B cell (primary cell): ENCODE measurements around the gene PCDHB15.

ENCODE experiments used
- EZH2 ChIP-seq: IDR thresholded peaks from 2 replicates; pipeline ENCODE4 v1.6.1; 2012; ENCODE audit warnings: borderline replicate concordance, low read depth, mild to moderate bottlenecking, moderate library complexity, low read length; ENCODE audit not compliant: insufficient read depth, poor library complexity, severe bottlenecking
- TF ChIP-seq, protein P1 (sequence below): fragments of 200-600 bp; IDR thresholded peaks from one replicate; pipeline ENCODE4 v1.8.0; 2022; ENCODE audit warnings: antibody characterized with exemption, mild to moderate bottlenecking

DNA sequence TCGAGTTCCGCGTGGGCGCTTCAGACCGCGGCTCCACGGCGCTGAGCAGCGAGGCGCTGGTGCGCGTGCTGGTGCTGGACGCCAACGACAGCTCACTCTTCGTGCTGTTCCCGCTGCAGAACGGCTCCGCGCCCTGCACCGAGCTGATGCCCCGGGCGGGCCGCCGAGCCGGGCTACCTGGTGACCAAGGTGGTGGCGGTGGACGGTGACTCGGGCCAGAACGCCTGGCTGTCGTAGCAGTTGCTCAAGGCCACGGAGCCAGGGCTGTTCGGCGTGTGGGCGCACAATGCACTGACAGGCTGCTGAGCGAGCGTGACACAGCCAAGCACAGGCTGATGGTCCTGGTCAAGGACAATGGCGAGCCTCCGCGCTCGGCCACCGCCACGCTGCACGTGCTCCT lies 3.7 kb upstream of the PCDHB15 start:
- TF ChIP-seq, protein P1, sequence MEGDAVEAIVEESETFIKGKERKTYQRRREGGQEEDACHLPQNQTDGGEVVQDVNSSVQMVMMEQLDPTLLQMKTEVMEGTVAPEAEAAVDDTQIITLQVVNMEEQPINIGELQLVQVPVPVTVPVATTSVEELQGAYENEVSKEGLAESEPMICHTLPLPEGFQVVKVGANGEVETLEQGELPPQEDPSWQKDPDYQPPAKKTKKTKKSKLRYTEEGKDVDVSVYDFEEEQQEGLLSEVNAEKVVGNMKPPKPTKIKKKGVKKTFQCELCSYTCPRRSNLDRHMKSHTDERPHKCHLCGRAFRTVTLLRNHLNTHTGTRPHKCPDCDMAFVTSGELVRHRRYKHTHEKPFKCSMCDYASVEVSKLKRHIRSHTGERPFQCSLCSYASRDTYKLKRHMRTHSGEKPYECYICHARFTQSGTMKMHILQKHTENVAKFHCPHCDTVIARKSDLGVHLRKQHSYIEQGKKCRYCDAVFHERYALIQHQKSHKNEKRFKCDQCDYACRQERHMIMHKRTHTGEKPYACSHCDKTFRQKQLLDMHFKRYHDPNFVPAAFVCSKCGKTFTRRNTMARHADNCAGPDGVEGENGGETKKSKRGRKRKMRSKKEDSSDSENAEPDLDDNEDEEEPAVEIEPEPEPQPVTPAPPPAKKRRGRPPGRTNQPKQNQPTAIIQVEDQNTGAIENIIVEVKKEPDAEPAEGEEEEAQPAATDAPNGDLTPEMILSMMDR, result no peak
- no peak for TF ChIP-seq EZH2
